HCT116 (cell line): ENCODE results near the gene CFAP97. TPM values are rescaled to one million over a fixed set of nuclear protein-coding genes. Genes with fewer than 3 reads are reported as not detected.

Experiments used
- ATAC-seq: fragments of 200-7000 bp; cut with Tn5 transposase; 2 replicates; pipeline ENCODE4 v1.9.1; 2020; ENCODE audit warnings: mild to moderate bottlenecking, moderate library complexity
- BruUV-seq: library from RNA; stranded (reverse); fragments of 400-500 nt; replicated peaks from 2 replicates; lab custom pipeline; 2021; lab: Mats Ljungman, UMichigan
- CTCF ChIA-PET: fragments of 300-600 bp; sonication (Branson Sonifier 250); formaldehyde crosslinking; loops from one replicate; lab custom pipeline; 2021; ENCODE audit warnings: antibody characterized with exemption; lab: Charles Lee
- POLR2A ChIA-PET: fragments of 300-600, 350-600 bp; sonication (Branson Sonifier 250); formaldehyde crosslinking; loops from one replicate; lab custom pipeline; 2021; ENCODE audit warnings: antibody characterized with exemption; lab: Charles Lee
- RAD21 ChIA-PET, 2 experiments: fragments of 300-600 bp; sonication (Branson Sonifier 250); formaldehyde crosslinking; loops; one replicate each; lab custom pipeline; 2023; ENCODE audit warnings: low total read pairs in 2 of 2; ENCODE audit not compliant: uncharacterized antibody in 2 of 2, unreplicated experiment in 2 of 2, low non-redundant PET in 1 of 2; lab: Charles Lee
- DNase-seq: peaks from one replicate; pipeline ENCODE4 v3.0.0-alpha.2; 2010; ENCODE audit warnings: low read depth, low spot score
- H2AFZ ChIP-seq: fragments of 200-600 bp; shearing (Covaris generic), sonication (generic); 2 replicates; pipeline ENCODE4 v1.6.1; 2017; ENCODE audit warnings: low read depth, mixed run types, mixed read lengths, antibody characterized with exemption, low read length; ENCODE audit not compliant: poor library complexity, severe bottlenecking
- H3K27ac ChIP-seq: 2 replicates; pipeline ENCODE4 v1.5.1; 2012; ENCODE audit warnings: low read depth, low read length
- H3K27me3 ChIP-seq: fragments of 200-600 bp; sonication (generic); 2 replicates; pipeline ENCODE4 v1.6.1; 2016; ENCODE audit warnings: mixed run types, low read length, mixed read lengths; ENCODE audit not compliant: insufficient read depth
- H3K36me3 ChIP-seq, 2 experiments: fragments of 200-500 bp in 1 of 2; fragments of 200-600 bp in 1 of 2; sonication (Bioruptor generic) in 1 of 2; sonication (generic) in 1 of 2; 2 replicates each; pipeline versions ENCODE4 v1.5.1 to v1.6.1; 2014 to 2016; ENCODE audit warnings: low read length in 2 of 2, inconsistent platforms in 1 of 2, mixed read lengths in 1 of 2, mixed run types in 1 of 2; ENCODE audit not compliant: insufficient read depth in 2 of 2, control insufficient read depth in 1 of 2
- H3K4me1 ChIP-seq, 2 experiments: fragments of 200-600 bp in 1 of 2; sonication (generic) in 1 of 2; 2 replicates each; pipeline versions ENCODE4 v1.5.1 to v1.6.1; 2012 to 2017; ENCODE audit warnings: low read length in 2 of 2, inconsistent platforms in 1 of 2, mild to moderate bottlenecking in 1 of 2, mixed read lengths in 1 of 2, mixed run types in 1 of 2, moderate library complexity in 1 of 2; ENCODE audit not compliant: insufficient read depth in 2 of 2, control insufficient read depth in 1 of 2
- H3K4me2 ChIP-seq: fragments of 200-600 bp; sonication (generic); 2 replicates; pipeline ENCODE4 v1.6.1; 2017; ENCODE audit warnings: mixed run types, low read length, mixed read lengths
- H3K4me3 ChIP-seq, 2 experiments: fragments of 200-600 bp in 1 of 2; sonication (generic) in 1 of 2; replicated peaks in 1 of 2; 2 replicates each; pipeline ENCODE4 v1.5.1; 2011 to 2016; ENCODE audit warnings: low read length in 2 of 2, control low read depth in 1 of 2, low read depth in 1 of 2, mild to moderate bottlenecking in 1 of 2, mixed read lengths in 1 of 2, mixed run types in 1 of 2
- H3K79me2 ChIP-seq: fragments of 200-600 bp; sonication (generic); 2 replicates; pipeline ENCODE4 v1.6.1; 2017; ENCODE audit warnings: mild to moderate bottlenecking, mixed run types, low read length, moderate library complexity, mixed read lengths; ENCODE audit not compliant: insufficient read depth
- H3K9ac ChIP-seq: fragments of 200-600 bp; sonication (generic); 2 replicates; pipeline ENCODE4 v1.6.1; 2016; ENCODE audit warnings: low read length, mixed read lengths
- H3K9me2 ChIP-seq: fragments of 200-600 bp; sonication (generic), shearing (Covaris generic); 2 replicates; pipeline ENCODE4 v1.6.1; 2017; ENCODE audit warnings: mixed run types, mild to moderate bottlenecking, moderate library complexity; ENCODE audit not compliant: insufficient read depth
- H3K9me3 ChIP-seq, 2 experiments: fragments of 200-500 bp in 1 of 2; fragments of 200-600 bp in 1 of 2; sonication (Bioruptor generic) in 1 of 2; sonication (generic) in 1 of 2; 2 replicates each; pipeline ENCODE4 v1.6.1; 2014 to 2017; ENCODE audit warnings: low read length in 2 of 2, mixed read lengths in 2 of 2, inconsistent platforms in 1 of 2, low read depth in 1 of 2, mild to moderate bottlenecking in 1 of 2, mixed run types in 1 of 2, moderate library complexity in 1 of 2; ENCODE audit not compliant: control insufficient read depth in 1 of 2, insufficient read depth in 1 of 2
- H4K20me1 ChIP-seq: fragments of 200-600 bp; sonication (generic), shearing (Covaris generic); 2 replicates; pipeline ENCODE4 v1.6.1; 2017; ENCODE audit warnings: mixed run types, mild to moderate bottlenecking, moderate library complexity; ENCODE audit not compliant: insufficient read depth
- CBX3 ChIP-seq: IDR thresholded peaks from 2 replicates; pipeline ENCODE4 v1.6.1; 2012; ENCODE audit warnings: low read depth
- CEBPB ChIP-seq: IDR thresholded peaks from 2 replicates; pipeline ENCODE4 v1.6.1; 2012; ENCODE audit warnings: low read depth
- CTCF ChIP-seq, 3 experiments: fragments of 200-600 bp in 1 of 3; sonication (generic) in 1 of 3; IDR thresholded peaks in 2 of 3; conservative IDR thresholded peaks in 1 of 3; 2 replicates each; pipeline ENCODE4 v1.5.1; 2012 to 2017; ENCODE audit warnings: low read depth in 2 of 3, low read length in 2 of 3, antibody characterized with exemption in 1 of 3, borderline replicate concordance in 1 of 3, control low read depth in 1 of 3, mild to moderate bottlenecking in 1 of 3, mixed read lengths in 1 of 3, mixed run types in 1 of 3, moderate library complexity in 1 of 3; ENCODE audit not compliant: insufficient read depth in 1 of 3
- EZH2 ChIP-seq: fragments of 200-600 bp; sonication (generic); IDR thresholded peaks from 2 replicates; pipeline ENCODE4 v1.6.1; 2017; ENCODE audit warnings: antibody characterized with exemption, mixed run types
- FOSL1 ChIP-seq: IDR thresholded peaks from 2 replicates; pipeline ENCODE4 v1.6.1; 2012; ENCODE audit warnings: low read depth
- POLR2A ChIP-seq: IDR thresholded peaks from 2 replicates; pipeline ENCODE4 v1.7.0; 2011; ENCODE audit warnings: borderline replicate concordance; ENCODE audit not compliant: insufficient read depth, insufficient read length; ENCODE audit errors: extremely low read depth
- RAD21 ChIP-seq: IDR thresholded peaks from 2 replicates; pipeline ENCODE4 v1.6.1; 2012; ENCODE audit warnings: low read depth, mild to moderate bottlenecking
- SIN3A ChIP-seq: IDR thresholded peaks from 2 replicates; pipeline ENCODE4 v1.6.1; 2012; ENCODE audit warnings: low read depth
- SP1 ChIP-seq: IDR thresholded peaks from 2 replicates; pipeline ENCODE4 v1.6.1; 2012; ENCODE audit warnings: low read depth
- SRF ChIP-seq: IDR thresholded peaks from 2 replicates; pipeline ENCODE4 v1.6.1; 2012; ENCODE audit warnings: low read depth
- YY1 ChIP-seq: IDR thresholded peaks from 2 replicates; pipeline ENCODE4 v1.6.1; 2011; ENCODE audit warnings: low read length, low read depth, moderate library complexity, mild to moderate bottlenecking; ENCODE audit not compliant: insufficient replicate concordance; ENCODE audit errors: extremely low read depth
- ZFX ChIP-seq: fragments of 450-650 bp; IDR thresholded peaks from 2 replicates; pipeline ENCODE4 v1.6.1; 2017
- ZNF274 ChIP-seq: fragments of 200-500 bp; sonication (Bioruptor generic); IDR thresholded peaks from 2 replicates; pipeline ENCODE4 v1.6.1; 2014; ENCODE audit warnings: mild to moderate bottlenecking, low read depth, low read length, inconsistent platforms
- intact Hi-C: fragments of 100-400 bp; cut with micrococcal nuclease; formaldehyde crosslinking; loops from 2 replicates; pipeline ENCODE4 v1.10.0; 2022
- total RNA-seq: library from RNA; stranded (reverse); gene quantifications from one replicate; pipeline ENCODE4 v1.2.1, GENCODE V29; 2021; ENCODE audit not compliant: unreplicated experiment
- TF ChIP-seq, protein P1 (sequence below): IDR thresholded peaks from 2 replicates; pipeline ENCODE4 v1.6.1; 2012; ENCODE audit warnings: low read depth
- TF ChIP-seq, protein P2 (sequence below): IDR thresholded peaks from 2 replicates; pipeline ENCODE4 v1.6.1; 2011; ENCODE audit warnings: mild to moderate bottlenecking, low read length, moderate library complexity; ENCODE audit not compliant: insufficient replicate concordance; ENCODE audit errors: extremely low read depth

The CFAP97 gene
- total RNA-seq, 1 experiment from 2014 or later: 57.7 TPM

GRCh38 chr4:185201977-185202962 is 1.5 kb downstream of the CFAP97 start:
- Histone ChIP-seq H2AFZ (no peak overlapping the region), H3K36me3 (0 out of 4 replicates have a peak, but pooled peaks cover 0 to 3% of the 10 kb centered on the region in 2 experiments), H3K9me3 (no peaks in the 10 kb centered on the region), H3K4me2 (peak overlapping the region; percentile 86), H4K20me1 (no peaks in the 10 kb centered on the region), H3K27me3 (no peaks in the 10 kb centered on the region), H3K4me1 (peaks cover 47 to 61% of the 10 kb centered on the region in 2 experiments), H3K4me3 (peak overlapping the region; percentile 63 to 64), H3K9me2 (no peaks in the 10 kb centered on the region), H3K27ac (peak overlapping the region; percentile 95), H3K9ac (peak overlapping the region; percentile 91), H3K79me2 (peaks cover 59% of the 10 kb centered on the region)
- ChIA-PET RAD21 (no interaction called here), POLR2A (no interaction called here), CTCF (interaction anchor here (1.1 to 1.6 kb wide), 2 partner anchors 18 to 162 kb away, joined by 3 to 5 read pairs; no protein-coding TSS in a partner anchor)
- no peak for TF ChIP-seq YY1
- no peak for TF ChIP-seq CEBPB
- no peak for TF ChIP-seq RAD21
- no peak for TF ChIP-seq SIN3A
- no peak for TF ChIP-seq CBX3
- TF ChIP-seq, protein P1, sequence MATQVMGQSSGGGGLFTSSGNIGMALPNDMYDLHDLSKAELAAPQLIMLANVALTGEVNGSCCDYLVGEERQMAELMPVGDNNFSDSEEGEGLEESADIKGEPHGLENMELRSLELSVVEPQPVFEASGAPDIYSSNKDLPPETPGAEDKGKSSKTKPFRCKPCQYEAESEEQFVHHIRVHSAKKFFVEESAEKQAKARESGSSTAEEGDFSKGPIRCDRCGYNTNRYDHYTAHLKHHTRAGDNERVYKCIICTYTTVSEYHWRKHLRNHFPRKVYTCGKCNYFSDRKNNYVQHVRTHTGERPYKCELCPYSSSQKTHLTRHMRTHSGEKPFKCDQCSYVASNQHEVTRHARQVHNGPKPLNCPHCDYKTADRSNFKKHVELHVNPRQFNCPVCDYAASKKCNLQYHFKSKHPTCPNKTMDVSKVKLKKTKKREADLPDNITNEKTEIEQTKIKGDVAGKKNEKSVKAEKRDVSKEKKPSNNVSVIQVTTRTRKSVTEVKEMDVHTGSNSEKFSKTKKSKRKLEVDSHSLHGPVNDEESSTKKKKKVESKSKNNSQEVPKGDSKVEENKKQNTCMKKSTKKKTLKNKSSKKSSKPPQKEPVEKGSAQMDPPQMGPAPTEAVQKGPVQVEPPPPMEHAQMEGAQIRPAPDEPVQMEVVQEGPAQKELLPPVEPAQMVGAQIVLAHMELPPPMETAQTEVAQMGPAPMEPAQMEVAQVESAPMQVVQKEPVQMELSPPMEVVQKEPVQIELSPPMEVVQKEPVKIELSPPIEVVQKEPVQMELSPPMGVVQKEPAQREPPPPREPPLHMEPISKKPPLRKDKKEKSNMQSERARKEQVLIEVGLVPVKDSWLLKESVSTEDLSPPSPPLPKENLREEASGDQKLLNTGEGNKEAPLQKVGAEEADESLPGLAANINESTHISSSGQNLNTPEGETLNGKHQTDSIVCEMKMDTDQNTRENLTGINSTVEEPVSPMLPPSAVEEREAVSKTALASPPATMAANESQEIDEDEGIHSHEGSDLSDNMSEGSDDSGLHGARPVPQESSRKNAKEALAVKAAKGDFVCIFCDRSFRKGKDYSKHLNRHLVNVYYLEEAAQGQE: no peak
- no peak for TF ChIP-seq FOSL1
- no peak for TF ChIP-seq SRF
- no peak for TF ChIP-seq EZH2
- TF ChIP-seq POLR2A: no peak
- no peak for TF ChIP-seq SP1
- TF ChIP-seq ZFX: no peak
- TF ChIP-seq, protein P2, sequence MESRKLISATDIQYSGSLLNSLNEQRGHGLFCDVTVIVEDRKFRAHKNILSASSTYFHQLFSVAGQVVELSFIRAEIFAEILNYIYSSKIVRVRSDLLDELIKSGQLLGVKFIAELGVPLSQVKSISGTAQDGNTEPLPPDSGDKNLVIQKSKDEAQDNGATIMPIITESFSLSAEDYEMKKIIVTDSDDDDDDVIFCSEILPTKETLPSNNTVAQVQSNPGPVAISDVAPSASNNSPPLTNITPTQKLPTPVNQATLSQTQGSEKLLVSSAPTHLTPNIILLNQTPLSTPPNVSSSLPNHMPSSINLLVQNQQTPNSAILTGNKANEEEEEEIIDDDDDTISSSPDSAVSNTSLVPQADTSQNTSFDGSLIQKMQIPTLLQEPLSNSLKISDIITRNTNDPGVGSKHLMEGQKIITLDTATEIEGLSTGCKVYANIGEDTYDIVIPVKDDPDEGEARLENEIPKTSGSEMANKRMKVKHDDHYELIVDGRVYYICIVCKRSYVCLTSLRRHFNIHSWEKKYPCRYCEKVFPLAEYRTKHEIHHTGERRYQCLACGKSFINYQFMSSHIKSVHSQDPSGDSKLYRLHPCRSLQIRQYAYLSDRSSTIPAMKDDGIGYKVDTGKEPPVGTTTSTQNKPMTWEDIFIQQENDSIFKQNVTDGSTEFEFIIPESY: no peak
- no peak for TF ChIP-seq ZNF274
- TF ChIP-seq CTCF (IDR thresholded peaks at IDR 0.05 in 2 of 3, conservative IDR thresholded peaks at IDR 0.05 in 1 of 3; ENCODE audit: borderline replicate concordance in 1 of 3, insufficient read depth in 1 of 3, low read depth in 2 of 3, low read length in 2 of 3): no peak
- BruUV-seq: no TSS peak
- ATAC-seq: peak; percentile 39
- intact Hi-C loops: loop anchor here (5.0 kb wide), 1 partner anchor 195 kb away; the partner anchor contains the start of genes ANKRD37 and LRP2BP
- DNase-seq: no peak
